GM08714 (cell line): ENCODE results near the gene NOL11.
"Not testable (repeated sequence)": the region's sequence is repeated elsewhere in the genome, so short reads cannot be mapped to it uniquely, and the experiment has no call there.

Source experiments
- H3K4me3 ChIP-seq: fragments of 200-500 bp; sonication (Bioruptor generic); 2 replicates; pipeline ENCODE4 v1.5.1; 2014; ENCODE audit warnings: mild to moderate bottlenecking, low read length, inconsistent platforms
- ZNF274 ChIP-seq: IDR thresholded peaks from 2 replicates; pipeline ENCODE4 v1.6.1; 2012; ENCODE audit warnings: mild to moderate bottlenecking, low read depth, low read length

Gene NOL11

DNA sequence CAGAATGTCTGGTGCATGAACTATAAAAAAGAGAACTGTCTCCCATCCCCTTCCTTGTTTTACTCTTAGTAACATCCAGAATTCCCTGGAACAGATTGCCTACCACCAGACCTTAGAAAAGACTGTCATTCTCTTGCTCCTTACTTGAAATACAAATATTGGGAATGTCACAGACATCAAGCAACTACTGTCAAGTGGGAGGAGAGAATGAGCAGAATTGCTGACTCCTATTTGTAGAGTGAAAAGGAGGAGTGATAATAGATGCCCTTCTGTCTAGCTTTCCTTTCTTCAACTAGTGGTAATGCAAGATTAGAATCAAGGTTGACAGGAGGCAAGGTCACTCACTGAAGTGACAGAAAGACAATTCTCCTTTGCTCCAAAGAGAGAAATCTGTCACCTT lies 23.9 kb upstream of the NOL11 start:
- no peak overlapping the region for H3K4me3 ChIP-seq
- TF ChIP-seq ZNF274: no peak

DNA sequence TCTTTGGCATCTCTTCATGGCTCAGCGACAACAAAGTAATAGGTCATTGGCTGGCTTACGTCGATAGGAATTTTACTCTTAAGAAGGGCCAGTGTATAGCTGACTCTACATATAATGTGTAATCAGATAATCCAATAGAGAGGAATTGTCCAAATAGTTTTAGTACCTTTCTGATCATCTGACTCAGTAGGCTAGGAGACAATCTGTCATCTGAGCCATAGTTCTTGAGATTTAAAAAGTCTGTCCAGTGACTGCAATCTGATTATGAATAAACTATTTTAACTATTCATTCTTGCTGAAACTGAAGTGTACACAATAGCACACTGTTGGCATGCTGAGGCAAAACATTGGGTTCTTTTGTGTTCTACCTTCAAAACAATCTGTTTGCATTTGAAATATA lies 21.4 kb upstream of the NOL11 start:
- TF ChIP-seq ZNF274: no peak
- H3K4me3 ChIP-seq: no peak overlapping the region

GRCh38 chr17:67696853-67697498 lies 20.8 kb upstream of the NOL11 start:
- no peak for TF ChIP-seq ZNF274
- H3K4me3 ChIP-seq: no peak overlapping the region

- no peak overlapping the region for H3K4me3 ChIP-seq
- TF ChIP-seq ZNF274: no peak
Observed at GRCh38 chr17:67700037-67700724, 17.6 kb upstream of the NOL11 start.

DNA sequence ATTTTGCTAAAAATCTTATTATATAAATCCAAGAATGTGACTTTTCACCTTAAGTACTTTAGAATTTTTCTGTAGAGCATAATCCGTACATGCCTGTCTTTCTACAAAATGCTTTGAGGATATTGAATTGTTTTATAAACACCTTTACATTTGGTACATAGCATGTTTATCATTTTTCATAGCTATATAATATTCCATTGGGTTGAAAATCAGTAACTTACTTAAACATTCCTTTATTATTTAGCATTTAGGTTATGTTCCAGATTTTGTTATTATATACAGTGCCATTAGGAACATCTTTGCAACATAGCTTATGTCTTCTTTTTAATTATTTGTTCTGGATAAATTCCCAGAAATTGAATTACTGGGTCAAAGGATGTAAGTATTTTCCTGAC lies 17.0 kb upstream of the NOL11 start:
- no peak for TF ChIP-seq ZNF274
- H3K4me3 ChIP-seq: no peak overlapping the region

GRCh38 chr17:67702861-67703260 lies 14.9 kb upstream of the NOL11 start:
- not testable (repeated sequence) for H3K4me3 ChIP-seq

DNA sequence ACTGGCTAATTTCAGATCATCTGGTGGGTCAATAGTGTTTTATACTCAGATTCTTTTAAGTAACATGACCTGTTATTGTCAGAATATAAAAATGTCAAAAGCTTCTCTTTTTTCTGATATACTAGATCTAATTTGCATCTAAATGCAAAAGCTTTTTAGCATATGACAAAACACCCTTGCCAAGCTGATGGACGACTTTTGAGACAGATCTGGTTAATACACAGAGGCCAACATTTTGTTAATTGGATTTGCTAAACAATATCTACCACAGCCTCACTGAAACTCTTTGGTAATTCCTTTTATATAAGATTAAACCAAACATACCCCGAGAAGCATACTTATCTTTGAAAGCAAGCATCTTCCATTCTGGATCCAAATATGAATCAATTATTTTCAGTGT lies 10.3 kb upstream of the NOL11 start:
- TF ChIP-seq ZNF274: no peak
- no peak overlapping the region for H3K4me3 ChIP-seq

GRCh38 chr17:67708378-67708777 lies 9.4 kb upstream of the NOL11 start:
- no peak overlapping the region for H3K4me3 ChIP-seq
- no peak for TF ChIP-seq ZNF274

GRCh38 chr17:67711916-67712315 lies 5.8 kb upstream of the NOL11 start:
- TF ChIP-seq ZNF274: no peak
- H3K4me3 ChIP-seq: no peak overlapping the region

- no peak overlapping the region for H3K4me3 ChIP-seq
- TF ChIP-seq ZNF274: no peak
Observed at GRCh38 chr17:67712375-67712774, 5.4 kb upstream of the NOL11 start.

DNA sequence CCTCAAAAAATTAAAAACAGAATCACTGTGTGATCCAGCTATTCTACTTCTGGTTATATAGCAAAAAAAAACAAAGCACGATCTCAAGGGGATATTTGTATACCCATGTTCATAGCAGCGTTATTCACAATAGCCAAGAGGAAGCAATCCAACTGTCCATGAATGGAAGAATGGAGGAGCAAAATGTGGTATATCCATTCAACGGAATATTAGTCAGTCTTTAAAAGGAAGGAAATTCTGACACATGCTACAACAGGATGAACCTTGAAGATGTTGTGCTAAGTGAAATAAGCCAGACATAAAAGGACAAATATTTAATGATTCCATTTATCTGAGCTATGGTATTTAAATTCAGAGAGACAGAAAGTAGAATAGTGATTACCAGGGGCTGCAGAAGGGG lies 4.6 kb upstream of the NOL11 start:
- no peak for TF ChIP-seq ZNF274

DNA sequence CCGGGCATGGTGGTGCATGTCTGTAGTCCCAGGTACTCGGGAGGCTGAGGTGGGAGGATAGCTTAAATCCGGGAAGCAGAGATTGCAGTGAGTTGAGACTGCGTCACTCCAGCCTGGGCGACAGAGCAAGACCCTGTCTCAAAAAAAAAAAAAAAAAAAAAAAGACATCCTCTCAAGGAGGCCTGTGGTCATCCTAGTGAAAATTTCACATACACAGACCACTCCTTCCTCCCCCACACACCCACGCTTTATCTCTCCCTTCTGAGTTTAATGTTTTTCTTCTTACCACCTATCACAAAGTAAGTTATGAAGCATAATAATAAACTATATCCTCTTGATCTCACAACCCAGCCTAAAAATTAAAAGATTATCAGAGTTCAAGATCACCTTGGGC lies 1.3 kb upstream of the NOL11 start:
- H3K4me3 ChIP-seq: peak overlapping the region; percentile 97; the same call in 1 of the 2 replicates
- no peak for TF ChIP-seq ZNF274

More for the DNA sequence above, 4.6 kb upstream of the NOL11 start:
- no peak overlapping the region for H3K4me3 ChIP-seq

GRCh38 chr17:67717192-67717623 lies 528 bp upstream of the NOL11 start:
- TF ChIP-seq ZNF274: no peak
- peak overlapping the region; percentile 97 for H3K4me3 ChIP-seq

DNA sequence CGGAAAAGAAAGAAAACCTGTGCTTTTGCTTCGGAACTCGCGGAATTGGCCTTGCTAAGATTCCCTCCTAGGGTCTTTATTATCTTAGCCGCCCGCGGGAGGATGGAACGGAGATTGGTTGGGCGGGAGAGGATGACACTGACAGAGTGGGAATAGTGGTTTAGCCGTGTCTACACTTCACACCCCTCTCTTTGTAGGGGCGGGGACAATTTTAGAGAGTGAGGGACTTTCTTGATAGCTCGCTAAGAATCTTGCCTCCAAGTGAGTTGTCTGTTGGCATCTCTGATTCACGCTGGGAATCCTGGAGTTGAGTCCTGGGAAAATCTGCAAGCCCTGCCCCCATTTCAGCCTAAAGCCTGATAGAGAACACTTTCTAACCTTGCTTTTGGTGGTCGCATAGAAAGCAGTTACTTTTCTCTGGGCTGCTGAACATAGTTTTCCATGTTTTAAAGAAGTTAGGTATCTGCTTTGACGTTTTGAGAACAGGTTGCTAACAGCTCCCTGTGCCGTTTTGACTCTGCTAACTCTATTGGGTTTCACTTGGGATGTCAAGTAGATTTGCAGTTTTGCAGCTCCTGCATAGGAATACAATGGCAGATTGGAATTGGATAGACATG lies 697 bp downstream of the NOL11 start:
- no peak for TF ChIP-seq ZNF274
- peak overlapping the region; percentile 96 for H3K4me3 ChIP-seq

DNA sequence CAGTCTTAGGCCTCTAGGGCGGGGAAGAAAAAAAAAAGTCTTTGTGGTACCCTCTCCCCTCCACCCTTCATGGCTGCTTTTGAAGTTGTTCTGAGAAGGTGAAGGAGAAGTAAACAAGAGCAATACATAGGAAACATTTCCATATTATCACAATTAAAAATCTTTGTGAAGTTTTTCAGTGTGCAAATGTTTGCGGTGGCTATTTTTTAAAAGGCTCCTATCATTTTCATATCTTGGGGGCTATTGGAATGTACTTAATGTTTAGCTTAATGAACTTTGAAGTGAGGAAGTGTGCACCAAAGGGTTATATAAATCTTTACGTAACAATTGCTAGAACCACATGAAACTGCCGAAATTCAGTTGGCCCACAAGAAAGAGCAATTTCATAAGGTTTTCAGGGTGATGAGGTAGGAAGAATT lies 7.6 kb downstream of the NOL11 start:
- TF ChIP-seq ZNF274: no peak
- H3K4me3 ChIP-seq: no peak overlapping the region
